ENCODE results near the gene NEK4.

Gene NEK4

DNA sequence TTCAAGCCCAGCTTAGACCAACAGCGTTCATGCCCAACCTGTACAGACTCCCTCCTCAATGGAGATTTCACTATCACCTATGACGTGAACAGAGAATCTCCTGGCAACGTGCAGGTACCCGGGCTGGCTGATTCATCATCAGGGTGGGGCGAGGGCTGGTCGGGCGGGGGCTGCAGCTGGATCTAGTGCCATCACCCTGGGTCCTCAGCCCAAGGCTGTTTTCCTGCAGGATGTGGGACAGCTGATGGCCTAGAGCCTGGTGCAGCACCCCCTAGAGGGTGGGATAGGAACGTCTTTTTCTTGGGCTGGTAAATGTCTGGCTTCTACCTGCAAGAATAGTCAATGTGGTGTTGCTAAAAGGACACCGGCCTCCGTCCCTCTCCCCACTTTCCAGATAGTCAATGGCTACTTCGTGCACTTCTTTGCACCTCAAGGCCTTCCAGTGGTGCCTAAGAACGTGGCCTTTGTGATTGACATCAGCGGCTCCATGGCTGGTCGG, 28.3 kb upstream of the NEK4 start:
- Mint-ChIP-seq H3K36me3 (ENCODE audit: low read depth) (no peaks in the 10 kb centered on the region), H3K4me3 (no peak overlapping the region), H3K27ac (no peak overlapping the region), H3K4me1 (no peaks in the 10 kb centered on the region), H3K9me3 (no peaks in the 10 kb centered on the region), H3K27me3 (no peaks in the 10 kb centered on the region)
- DNase-seq (peak; percentile 25), ATAC-seq (no peak)

DNA sequence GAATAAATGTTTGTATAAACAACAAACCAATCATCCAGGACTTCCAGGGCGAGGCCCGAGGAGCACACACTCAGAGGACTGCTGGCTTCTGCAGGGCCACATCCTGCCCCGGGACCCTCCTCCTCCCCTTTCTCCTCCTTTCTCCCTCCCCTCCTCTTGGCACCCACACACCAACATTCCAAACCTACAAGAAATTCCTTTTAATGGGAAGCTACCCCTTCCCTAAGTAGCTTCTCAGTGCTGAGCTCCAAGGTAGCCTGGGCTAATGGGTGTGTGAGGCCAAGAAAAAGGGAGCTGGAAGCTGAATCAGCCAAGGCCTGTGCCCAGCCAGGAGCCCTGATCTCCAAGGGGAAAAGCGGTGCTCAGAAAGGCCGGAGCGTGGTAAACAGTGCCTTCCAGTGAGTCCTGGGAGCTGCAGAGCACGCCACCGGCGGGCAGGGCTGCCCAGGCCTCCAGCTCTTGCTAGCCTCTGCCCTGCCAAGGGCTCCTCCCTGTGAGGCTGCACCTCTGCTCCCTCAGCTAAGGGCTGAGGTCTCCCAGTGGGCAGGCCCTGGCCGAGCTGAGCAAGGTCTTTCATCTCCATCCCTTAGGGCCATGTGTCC, 27.7 kb upstream of the NEK4 start:
- no peaks in the 10 kb centered on the region for H3K4me1 Mint-ChIP-seq
- no peak overlapping the region for H3K4me3 Mint-ChIP-seq
- ATAC-seq (no peak), DNase-seq (no peak)
- H3K9me3 Mint-ChIP-seq: no peaks in the 10 kb centered on the region
- H3K27ac Mint-ChIP-seq: no peak overlapping the region
- H3K27me3 Mint-ChIP-seq: no peaks in the 10 kb centered on the region
- H3K36me3 Mint-ChIP-seq (ENCODE audit: low read depth): no peaks in the 10 kb centered on the region

DNA sequence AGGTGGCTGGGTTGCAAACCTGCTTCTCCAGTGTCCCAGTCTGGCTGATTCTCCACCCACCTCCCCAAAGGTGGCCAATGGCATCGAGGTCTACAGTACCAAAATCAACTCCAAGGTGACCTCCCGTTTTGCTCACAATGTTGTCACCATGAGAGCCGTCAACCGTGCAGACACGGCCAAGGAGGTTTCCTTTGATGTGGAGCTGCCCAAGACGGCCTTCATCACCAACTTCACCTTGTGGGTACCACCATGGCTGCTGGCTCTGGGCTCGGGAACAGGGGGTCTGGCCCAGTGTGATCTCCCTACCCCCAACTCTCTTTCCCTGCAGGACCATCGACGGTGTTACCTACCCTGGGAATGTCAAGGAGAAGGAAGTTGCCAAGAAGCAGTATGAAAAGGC, 25.7 kb upstream of the NEK4 start:
- no peaks in the 10 kb centered on the region for H3K9me3 Mint-ChIP-seq
- H3K4me1 Mint-ChIP-seq: no peaks in the 10 kb centered on the region
- no peak overlapping the region for H3K27ac Mint-ChIP-seq
- H3K4me3 Mint-ChIP-seq: no peak overlapping the region
- DNase-seq (no peak), ATAC-seq (no peak)
- no peaks in the 10 kb centered on the region for H3K36me3 Mint-ChIP-seq (ENCODE audit: low read depth)
- H3K27me3 Mint-ChIP-seq: no peaks in the 10 kb centered on the region

DNA sequence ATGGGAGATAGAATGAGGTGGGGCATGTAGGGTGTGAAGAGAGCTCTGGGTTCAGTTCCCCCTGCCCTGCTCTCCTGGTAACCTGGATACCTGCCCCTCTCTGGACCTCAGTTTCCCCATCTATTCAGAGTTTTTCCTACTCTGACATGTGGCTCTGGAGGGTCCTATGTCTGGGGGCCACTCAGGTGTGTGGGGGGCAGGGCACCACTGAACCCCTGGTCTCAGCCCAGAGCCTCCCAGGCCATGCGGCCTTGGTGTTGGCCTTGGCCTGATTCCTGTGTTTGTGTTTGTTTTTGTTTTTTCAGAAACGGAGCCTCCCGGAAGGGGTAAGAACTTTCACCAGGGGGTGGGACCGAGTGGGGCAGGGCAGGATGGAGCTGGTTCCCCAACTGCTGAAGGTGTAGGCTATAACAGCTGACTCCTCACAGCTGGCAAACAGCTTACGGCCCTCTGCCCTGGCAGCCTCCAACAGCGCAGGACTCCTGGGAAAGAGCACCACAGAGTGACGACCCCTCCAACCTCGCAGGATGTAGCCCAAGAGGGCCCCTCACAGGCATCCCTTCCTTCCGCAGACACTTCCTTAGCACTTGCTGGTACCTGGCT, 24.7 kb upstream of the NEK4 start:
- no peak overlapping the region for H3K27ac Mint-ChIP-seq
- no peaks in the 10 kb centered on the region for H3K36me3 Mint-ChIP-seq (ENCODE audit: low read depth)
- no peaks in the 10 kb centered on the region for H3K9me3 Mint-ChIP-seq
- ATAC-seq (no peak), DNase-seq (no peak)
- no peaks in the 10 kb centered on the region for H3K27me3 Mint-ChIP-seq
- no peak overlapping the region for H3K4me3 Mint-ChIP-seq
- no peaks in the 10 kb centered on the region for H3K4me1 Mint-ChIP-seq

DNA sequence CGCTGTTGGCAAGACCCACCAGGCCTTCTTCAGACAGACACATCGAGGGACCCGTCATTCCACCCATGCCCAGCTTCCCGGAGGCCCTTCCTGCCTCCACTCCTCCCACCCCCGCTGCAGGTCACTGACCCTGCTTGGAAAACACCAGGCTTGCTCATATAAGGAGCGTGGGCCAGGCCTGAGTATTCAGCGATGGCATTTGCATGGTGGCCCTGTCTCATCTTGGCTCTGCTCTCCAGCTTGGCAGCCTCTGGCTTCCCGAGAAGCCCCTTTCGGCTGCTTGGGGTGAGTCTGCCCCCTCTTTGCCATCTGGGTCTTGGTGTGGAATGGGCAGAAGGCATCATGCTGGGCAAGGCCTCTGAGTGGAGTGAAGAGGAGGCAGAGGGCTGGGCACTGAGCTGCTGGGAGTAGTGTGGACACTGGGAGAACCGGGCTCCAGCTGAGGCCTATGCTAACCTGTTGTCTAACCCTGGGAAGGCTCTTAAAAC, 23.9 kb upstream of the NEK4 start, which contains the start of gene ITIH3:
ITIH3 (plus strand) TSS at position 185 of the 488 bp plus-strand sequence; CDS start at position 193, 8 bp downstream.
- no peaks in the 10 kb centered on the region for H3K9me3 Mint-ChIP-seq
- no peaks in the 10 kb centered on the region for H3K4me1 Mint-ChIP-seq
- DNase-seq: no peak
- no peak within 1 kb of the TSS for H3K4me3 Mint-ChIP-seq
- no peaks in the 10 kb centered on the region for H3K27me3 Mint-ChIP-seq
- H3K27ac Mint-ChIP-seq: no peak within 1 kb of the TSS
- H3K36me3 Mint-ChIP-seq (ENCODE audit: low read depth): no peaks in the 10 kb centered on the region
- ATAC-seq: no peak

DNA sequence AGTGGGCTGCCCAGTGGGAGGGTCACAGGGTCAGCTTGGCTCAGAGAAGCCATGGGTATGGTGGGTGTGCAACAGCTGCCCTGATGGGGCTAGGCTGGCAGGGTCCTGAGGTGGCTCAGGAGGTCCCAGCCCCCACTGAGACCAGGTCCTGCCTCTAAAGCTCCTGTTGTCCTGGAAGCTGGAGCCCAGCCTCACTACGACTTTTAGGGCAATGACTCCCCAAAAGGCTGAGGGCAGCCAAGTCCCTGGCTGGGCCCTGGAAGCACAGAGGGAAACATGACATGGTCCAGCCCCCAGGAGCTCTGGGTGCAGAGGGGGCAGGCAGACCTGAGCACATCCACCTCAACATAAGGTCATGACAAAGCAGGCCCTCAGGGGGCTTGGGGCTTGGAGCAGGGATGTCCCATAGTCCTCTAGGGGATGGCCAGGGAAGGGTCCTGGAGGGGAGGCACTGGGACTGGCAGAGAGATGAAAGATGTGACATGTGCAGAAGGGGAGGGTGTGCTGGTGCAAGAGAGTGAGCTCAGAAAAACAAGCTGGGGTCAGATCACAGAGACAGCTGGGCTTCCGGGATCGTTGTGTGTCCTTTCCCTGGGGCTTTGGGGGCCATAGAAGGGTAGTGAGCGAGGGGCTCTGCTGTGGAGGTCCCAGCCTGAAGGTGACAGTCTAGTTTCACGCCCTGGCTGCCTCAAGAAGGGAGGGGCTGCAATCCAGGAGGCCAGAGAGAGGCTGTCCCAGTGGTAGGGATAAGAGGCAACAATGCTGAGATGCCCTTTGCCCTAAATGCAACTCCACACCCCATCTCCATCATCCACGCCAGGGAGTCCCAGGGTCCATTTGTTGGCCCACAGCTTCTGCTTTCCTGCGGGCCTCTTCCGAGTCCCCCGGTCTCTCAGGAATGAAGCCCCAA, 23.2 kb upstream of the NEK4 start:
- H3K27me3 Mint-ChIP-seq: no peaks in the 10 kb centered on the region
- no peak overlapping the region for H3K4me3 Mint-ChIP-seq
- H3K4me1 Mint-ChIP-seq: no peaks in the 10 kb centered on the region
- DNase-seq (no peak), ATAC-seq (no peak)
- H3K9me3 Mint-ChIP-seq: no peaks in the 10 kb centered on the region
- H3K36me3 Mint-ChIP-seq (ENCODE audit: low read depth): no peaks in the 10 kb centered on the region
- no peak overlapping the region for H3K27ac Mint-ChIP-seq

DNA sequence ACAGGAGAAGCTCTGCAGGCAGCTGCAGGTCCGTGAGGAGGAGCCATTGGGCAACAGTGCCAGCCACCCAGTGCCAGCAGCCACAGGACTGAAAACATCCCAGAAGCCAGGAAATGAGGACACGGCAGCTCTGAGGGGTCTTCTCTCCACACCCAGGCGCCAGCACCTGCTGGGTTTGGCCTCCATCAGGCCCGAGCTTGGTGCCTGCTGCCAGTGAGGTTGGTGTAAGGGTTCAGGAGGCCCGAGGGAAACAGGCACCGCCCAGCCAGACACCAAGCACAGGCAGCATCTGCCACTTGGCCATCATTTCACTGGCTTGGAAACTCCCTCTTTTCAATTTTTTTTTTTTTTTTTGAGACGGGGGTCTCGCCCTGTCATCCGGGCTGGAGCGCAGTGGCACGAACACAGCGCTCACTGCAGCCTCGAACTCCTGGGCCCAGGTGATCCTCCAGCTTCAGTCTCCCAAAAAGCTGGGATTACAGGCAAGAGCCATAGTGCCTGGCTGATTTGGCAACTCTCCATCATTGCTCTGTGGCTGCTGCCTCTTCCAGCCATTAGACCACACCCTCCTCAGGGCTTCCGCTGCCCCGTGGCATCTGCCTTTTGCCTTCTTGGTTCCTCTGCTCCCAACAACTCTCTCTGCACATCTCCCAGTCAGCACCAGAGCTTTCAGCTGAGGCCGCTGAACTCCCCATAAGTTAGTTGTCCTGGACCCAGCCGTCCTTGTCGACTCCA, 22.4 kb upstream of the NEK4 start:
- Mint-ChIP-seq H3K36me3 (ENCODE audit: low read depth) (no peaks in the 10 kb centered on the region), H3K4me1 (no peaks in the 10 kb centered on the region), H3K9me3 (no peaks in the 10 kb centered on the region), H3K27ac (no peak overlapping the region), H3K4me3 (no peak overlapping the region), H3K27me3 (no peaks in the 10 kb centered on the region)
- ATAC-seq (no peak), DNase-seq (no peak)

DNA sequence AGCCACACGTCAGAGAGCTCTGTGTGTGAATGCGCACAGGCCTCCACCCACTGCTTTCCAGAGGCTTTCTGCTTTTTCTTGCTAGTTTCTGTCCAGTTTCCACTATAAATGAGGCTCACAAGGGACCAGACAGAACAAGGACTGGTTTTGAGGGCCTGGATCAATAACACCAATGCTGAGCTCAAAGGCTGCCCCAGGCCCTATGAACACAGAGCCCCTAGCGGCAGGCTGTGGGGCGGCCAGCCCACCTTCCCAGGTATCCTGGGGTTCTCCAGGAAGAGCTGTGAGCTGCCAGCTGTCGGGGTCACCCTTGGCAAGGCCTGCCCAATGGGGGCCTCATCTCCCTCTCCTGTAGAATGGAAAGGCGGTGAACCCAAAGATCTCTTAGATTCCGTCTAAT, 21.7 kb upstream of the NEK4 start:
- H3K4me1 Mint-ChIP-seq: no peaks in the 10 kb centered on the region
- H3K9me3 Mint-ChIP-seq: no peaks in the 10 kb centered on the region
- no peaks in the 10 kb centered on the region for H3K36me3 Mint-ChIP-seq (ENCODE audit: low read depth)
- no peak for DNase-seq
- no peak overlapping the region for H3K4me3 Mint-ChIP-seq
- H3K27ac Mint-ChIP-seq: no peak overlapping the region
- H3K27me3 Mint-ChIP-seq: no peaks in the 10 kb centered on the region
- no peak for ATAC-seq

DNA sequence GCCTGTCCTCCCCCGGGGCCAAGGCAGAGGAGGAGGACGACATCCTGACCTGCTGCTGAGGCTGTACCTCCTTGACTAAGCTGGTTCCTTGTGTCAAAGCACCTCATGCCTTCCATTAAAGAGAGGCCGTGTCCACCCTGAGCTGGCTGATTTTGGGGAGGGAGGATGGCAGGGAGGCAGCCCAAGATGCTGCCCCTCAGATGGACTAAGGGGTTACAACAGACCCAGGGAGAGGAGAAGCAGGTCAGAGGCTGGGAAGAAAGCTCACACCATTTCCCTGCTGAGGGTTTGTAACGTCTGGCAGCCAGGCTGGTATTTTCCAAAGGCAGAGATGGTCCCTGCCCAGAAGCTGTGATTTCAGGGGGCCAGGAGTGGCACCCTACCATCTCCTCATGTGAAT, 21.2 kb upstream of the NEK4 start:
- H3K36me3 Mint-ChIP-seq (ENCODE audit: low read depth): no peaks in the 10 kb centered on the region
- H3K27ac Mint-ChIP-seq: no peak overlapping the region
- DNase-seq (no peak), ATAC-seq (no peak)
- no peak overlapping the region for H3K4me3 Mint-ChIP-seq
- H3K9me3 Mint-ChIP-seq: no peaks in the 10 kb centered on the region
- H3K27me3 Mint-ChIP-seq: no peaks in the 10 kb centered on the region
- no peaks in the 10 kb centered on the region for H3K4me1 Mint-ChIP-seq

DNA sequence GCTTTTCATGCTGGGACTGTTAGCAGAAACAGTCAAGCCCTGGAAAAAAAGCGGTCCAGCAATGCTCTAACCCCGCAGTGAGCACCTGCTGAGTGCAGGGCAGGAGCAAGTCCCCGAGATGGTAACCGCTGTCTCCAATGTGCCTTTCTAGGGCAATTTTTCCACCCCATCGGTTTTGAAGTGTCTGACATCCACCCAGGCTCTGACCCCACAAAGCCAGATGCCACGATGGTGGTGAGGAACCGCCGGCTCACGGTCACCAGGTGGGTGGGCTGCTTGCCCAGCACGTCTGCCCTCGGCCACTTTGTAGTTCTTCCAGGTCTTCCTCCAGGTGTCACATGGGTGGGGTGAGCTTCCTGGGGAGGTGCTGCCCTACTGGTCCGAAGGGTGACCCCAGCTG, 20.6 kb upstream of the NEK4 start:
- no peak for ATAC-seq
- no peak overlapping the region for H3K4me3 Mint-ChIP-seq

DNA sequence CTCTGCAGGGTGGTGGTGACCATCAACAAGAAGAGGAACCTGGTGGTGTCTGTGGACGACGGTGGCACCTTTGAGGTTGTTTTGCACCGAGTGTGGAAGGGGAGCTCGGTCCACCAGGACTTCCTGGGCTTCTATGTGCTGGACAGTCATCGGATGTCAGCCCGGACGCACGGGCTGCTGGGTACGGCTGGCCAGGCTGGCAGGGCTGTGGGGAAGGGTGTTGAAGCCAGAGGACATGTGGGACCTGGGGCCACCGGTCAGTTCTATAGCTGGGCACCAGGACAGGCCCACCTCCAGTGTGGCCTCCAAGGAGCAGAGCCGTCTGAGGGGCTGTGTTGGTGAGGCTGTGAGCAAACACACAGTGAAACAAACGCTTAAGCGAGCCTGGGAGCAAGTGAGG, 20.0 kb upstream of the NEK4 start:
- H3K4me3 Mint-ChIP-seq: no peak overlapping the region
- no peaks in the 10 kb centered on the region for H3K36me3 Mint-ChIP-seq (ENCODE audit: low read depth)
- H3K4me1 Mint-ChIP-seq: no peaks in the 10 kb centered on the region
- ATAC-seq: no peak
- H3K27me3 Mint-ChIP-seq: no peaks in the 10 kb centered on the region
- DNase-seq: no peak
- H3K9me3 Mint-ChIP-seq: no peaks in the 10 kb centered on the region
- no peak overlapping the region for H3K27ac Mint-ChIP-seq

More for the DNA sequence above, 20.6 kb upstream of the NEK4 start:
- no peaks in the 10 kb centered on the region for H3K27me3 Mint-ChIP-seq
- no peaks in the 10 kb centered on the region for H3K36me3 Mint-ChIP-seq (ENCODE audit: low read depth)
- H3K9me3 Mint-ChIP-seq: no peaks in the 10 kb centered on the region
- DNase-seq: no peak
- H3K27ac Mint-ChIP-seq: no peak overlapping the region
- no peaks in the 10 kb centered on the region for H3K4me1 Mint-ChIP-seq

DNA sequence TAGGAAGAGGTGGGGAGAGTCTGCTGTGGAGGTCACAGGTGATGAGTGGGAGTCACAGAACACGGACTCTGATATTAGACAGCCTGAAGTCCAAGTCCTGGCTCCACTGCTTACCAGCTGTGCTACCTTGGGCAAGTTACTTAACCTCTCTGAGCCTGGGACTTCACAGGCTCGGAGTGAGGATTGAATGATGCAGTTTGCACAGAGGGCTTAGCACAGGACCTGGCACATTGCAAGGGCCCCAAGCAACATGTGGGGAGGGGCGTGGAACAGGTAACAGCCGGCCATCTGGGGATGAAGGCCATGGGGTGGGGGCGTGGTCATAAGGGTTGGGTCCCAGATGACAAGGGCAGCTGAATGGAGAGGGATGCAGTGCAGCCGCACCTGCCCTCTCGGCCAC, 19.6 kb upstream of the NEK4 start:
- H3K27ac Mint-ChIP-seq: no peak overlapping the region

DNA sequence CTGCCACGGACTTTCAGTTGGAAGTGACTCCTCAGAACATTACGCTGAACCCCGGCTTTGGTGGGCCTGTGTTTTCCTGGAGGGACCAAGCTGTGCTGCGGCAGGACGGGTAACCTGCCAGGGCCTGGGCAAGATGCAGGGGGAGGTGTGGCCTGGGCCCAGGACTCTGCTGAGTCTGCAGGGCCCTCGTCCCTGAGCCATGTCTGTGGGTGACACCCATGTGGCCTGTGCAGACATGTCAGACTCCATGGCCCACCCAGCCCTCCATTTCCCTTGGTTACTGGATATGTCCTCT, 19.0 kb upstream of the NEK4 start:
- ATAC-seq: no peak
- no peaks in the 10 kb centered on the region for H3K4me1 Mint-ChIP-seq
- H3K27me3 Mint-ChIP-seq: no peaks in the 10 kb centered on the region
- H3K9me3 Mint-ChIP-seq: no peaks in the 10 kb centered on the region
- H3K4me3 Mint-ChIP-seq: no peak overlapping the region
- H3K27ac Mint-ChIP-seq: no peak overlapping the region
- no peaks in the 10 kb centered on the region for H3K36me3 Mint-ChIP-seq (ENCODE audit: low read depth)
- no peak for DNase-seq

More for the DNA sequence above, 19.6 kb upstream of the NEK4 start:
- H3K9me3 Mint-ChIP-seq: no peaks in the 10 kb centered on the region
- DNase-seq (no peak), ATAC-seq (no peak)
- no peak overlapping the region for H3K4me3 Mint-ChIP-seq
- no peaks in the 10 kb centered on the region for H3K4me1 Mint-ChIP-seq
- no peaks in the 10 kb centered on the region for H3K27me3 Mint-ChIP-seq
- H3K36me3 Mint-ChIP-seq (ENCODE audit: low read depth): no peaks in the 10 kb centered on the region

DNA sequence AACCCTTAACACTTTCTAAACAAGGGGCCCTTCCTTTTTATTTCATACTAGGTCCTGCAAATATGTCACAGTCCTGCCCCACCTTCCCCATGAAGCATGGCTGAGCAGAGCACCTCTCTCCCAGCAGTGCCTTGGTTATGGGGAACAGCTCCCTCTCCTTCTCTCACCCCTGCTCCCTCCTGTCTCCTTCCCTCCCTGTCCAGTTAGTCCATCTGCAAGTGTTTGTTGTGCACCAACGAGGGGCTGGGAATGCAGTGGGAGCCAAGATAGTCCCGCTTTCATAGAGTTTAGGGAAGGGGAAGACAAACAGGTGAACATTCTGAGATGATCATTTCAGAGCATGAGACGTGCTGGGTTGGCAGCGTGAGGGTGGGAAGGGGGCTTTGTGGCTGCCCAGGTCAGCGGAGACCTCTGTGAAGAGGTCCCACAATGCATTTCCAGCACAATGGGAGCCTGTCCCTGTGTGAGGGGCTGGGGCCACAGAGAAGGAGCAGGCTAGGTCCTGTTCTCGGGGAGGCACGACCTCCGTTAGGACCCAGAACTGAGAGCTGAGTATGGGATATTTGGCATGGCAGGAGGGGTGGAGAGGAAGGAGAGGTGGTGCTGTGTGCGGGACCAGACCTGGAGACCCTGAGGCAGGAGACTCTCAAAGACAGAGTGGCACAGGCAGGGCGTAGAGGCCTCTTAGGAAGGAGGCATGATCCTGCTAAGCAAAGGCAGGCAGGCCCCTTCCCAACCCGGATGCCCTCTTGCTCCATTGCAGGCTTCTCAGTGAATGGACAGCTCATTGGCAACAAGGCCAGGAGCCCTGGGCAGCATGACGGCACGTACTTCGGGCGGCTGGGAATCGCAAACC, 18.4 kb upstream of the NEK4 start:
- H3K4me3 Mint-ChIP-seq: no peak overlapping the region
- no peaks in the 10 kb centered on the region for H3K36me3 Mint-ChIP-seq (ENCODE audit: low read depth)
- no peaks in the 10 kb centered on the region for H3K27me3 Mint-ChIP-seq
- no peaks in the 10 kb centered on the region for H3K4me1 Mint-ChIP-seq
- no peak for DNase-seq
- H3K27ac Mint-ChIP-seq: no peak overlapping the region
- no peak for ATAC-seq
- no peaks in the 10 kb centered on the region for H3K9me3 Mint-ChIP-seq
